Upper lobe of left lung (tissue), 4 donors: ENCODE results near the gene ELAVL1.

Experiments used
- CTCF ChIP-seq, 6 experiments: fragments of 450-650 bp in 4 of 6; fragments of 200-600 bp in 2 of 6; sonication (generic) in 2 of 6; IDR thresholded peaks; one replicate each; pipeline ENCODE4 v1.5.1; 2016 to 2019; ENCODE audit warnings: antibody characterized with exemption in 6 of 6
- POLR2A ChIP-seq, 4 donors: fragments of 450-650 bp; IDR thresholded peaks; one replicate each; pipeline ENCODE4 v1.5.1; 2016 to 2017; ENCODE audit warnings: antibody characterized with exemption in 4 of 4, mild to moderate bottlenecking in 2 of 4
- POLR2AphosphoS5 ChIP-seq, 2 donors: sonication (generic); formaldehyde crosslinking; IDR thresholded peaks; one replicate each; pipeline ENCODE4 v1.5.1; 2017; ENCODE audit warnings: antibody characterized with exemption in 2 of 2

- TF ChIP-seq CTCF (IDR thresholded peaks at IDR 0.05) (no peak), POLR2A (IDR thresholded peaks at IDR 0.05) (no peak), POLR2AphosphoS5 (IDR thresholded peaks at IDR 0.05) (no peak)
These were observed 71.4 kb downstream of the ELAVL1 start for GRCh38 chr19:7933828-7934725.
